ENCODE measurements around the gene EPG5. TPM values are rescaled to one million over a fixed set of nuclear protein-coding genes. Genes with fewer than 3 reads are reported as not detected.
A peak's percentile ranks its signal among the peaks of the same experiment; 100 is the strongest.

Gene EPG5
- total and polyA plus RNA-seq, 10 of the 15 experiments (the other 5 are each of a cell fraction or from before 2014, with no cell fraction given), result 1.9 to 27.7 (median 9.0) TPM

- TF ChIP-seq, protein P1, sequence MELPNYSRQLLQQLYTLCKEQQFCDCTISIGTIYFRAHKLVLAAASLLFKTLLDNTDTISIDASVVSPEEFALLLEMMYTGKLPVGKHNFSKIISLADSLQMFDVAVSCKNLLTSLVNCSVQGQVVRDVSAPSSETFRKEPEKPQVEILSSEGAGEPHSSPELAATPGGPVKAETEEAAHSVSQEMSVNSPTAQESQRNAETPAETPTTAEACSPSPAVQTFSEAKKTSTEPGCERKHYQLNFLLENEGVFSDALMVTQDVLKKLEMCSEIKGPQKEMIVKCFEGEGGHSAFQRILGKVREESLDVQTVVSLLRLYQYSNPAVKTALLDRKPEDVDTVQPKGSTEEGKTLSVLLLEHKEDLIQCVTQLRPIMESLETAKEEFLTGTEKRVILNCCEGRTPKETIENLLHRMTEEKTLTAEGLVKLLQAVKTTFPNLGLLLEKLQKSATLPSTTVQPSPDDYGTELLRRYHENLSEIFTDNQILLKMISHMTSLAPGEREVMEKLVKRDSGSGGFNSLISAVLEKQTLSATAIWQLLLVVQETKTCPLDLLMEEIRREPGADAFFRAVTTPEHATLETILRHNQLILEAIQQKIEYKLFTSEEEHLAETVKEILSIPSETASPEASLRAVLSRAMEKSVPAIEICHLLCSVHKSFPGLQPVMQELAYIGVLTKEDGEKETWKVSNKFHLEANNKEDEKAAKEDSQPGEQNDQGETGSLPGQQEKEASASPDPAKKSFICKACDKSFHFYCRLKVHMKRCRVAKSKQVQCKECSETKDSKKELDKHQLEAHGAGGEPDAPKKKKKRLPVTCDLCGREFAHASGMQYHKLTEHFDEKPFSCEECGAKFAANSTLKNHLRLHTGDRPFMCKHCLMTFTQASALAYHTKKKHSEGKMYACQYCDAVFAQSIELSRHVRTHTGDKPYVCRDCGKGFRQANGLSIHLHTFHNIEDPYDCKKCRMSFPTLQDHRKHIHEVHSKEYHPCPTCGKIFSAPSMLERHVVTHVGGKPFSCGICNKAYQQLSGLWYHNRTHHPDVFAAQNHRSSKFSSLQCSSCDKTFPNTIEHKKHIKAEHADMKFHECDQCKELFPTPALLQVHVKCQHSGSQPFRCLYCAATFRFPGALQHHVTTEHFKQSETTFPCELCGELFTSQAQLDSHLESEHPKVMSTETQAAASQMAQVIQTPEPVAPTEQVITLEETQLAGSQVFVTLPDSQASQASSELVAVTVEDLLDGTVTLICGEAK (IDR thresholded peaks at IDR 0.05; ENCODE audit: borderline replicate concordance), result no peak
- no peak for TF ChIP-seq FOXM1 (IDR thresholded peaks at IDR 0.05; ENCODE audit: low read depth, low read length)
- TF ChIP-seq IRF3 (IDR thresholded peaks at IDR 0.05), result no peak
- TF ChIP-seq WRNIP1 (IDR thresholded peaks at IDR 0.05; ENCODE audit: borderline replicate concordance, low read depth, low read length), result no peak
- TF ChIP-seq MEF2B (IDR thresholded peaks at IDR 0.05; ENCODE audit: partially characterized antibody, poor library complexity, severe bottlenecking), result peak; percentile 90
- no peak for TF ChIP-seq FOS (IDR thresholded peaks at IDR 0.05; ENCODE audit: borderline replicate concordance, extremely low read depth, insufficient read length)
- TF ChIP-seq NFXL1 (IDR thresholded peaks at IDR 0.05; ENCODE audit: borderline replicate concordance), result no peak
- TF ChIP-seq LARP7 (IDR thresholded peaks at IDR 0.05), result no peak
- TF ChIP-seq NBN (IDR thresholded peaks at IDR 0.05), result peak; percentile 72
- no peak for TF ChIP-seq MXI1 (IDR thresholded peaks at IDR 0.05; ENCODE audit: low read depth, low read length)
- TF ChIP-seq HDAC6 (IDR thresholded peaks at IDR 0.05; ENCODE audit: unreplicated experiment), result no peak
- no peak for TF ChIP-seq REST (IDR thresholded peaks at IDR 0.05; ENCODE audit: low read depth, low read length)
- TF ChIP-seq YBX1 (IDR thresholded peaks at IDR 0.05), result no peak
- TF ChIP-seq MEF2A (IDR thresholded peaks at IDR 0.05; ENCODE audit: insufficient read depth, low read depth, low read length), result no peak
- TF ChIP-seq SREBF2 (IDR thresholded peaks at IDR 0.05; ENCODE audit: low read length), result no peak
- TF ChIP-seq IKZF1 (conservative IDR thresholded peaks at IDR 0.05), result peak; percentile 60
- no peak for TF ChIP-seq EGR1 (IDR thresholded peaks at IDR 0.05; ENCODE audit: borderline replicate concordance in 1 of 2, low read depth in 2 of 2, low read length in 2 of 2)
- TF ChIP-seq POLR2AphosphoS5 (IDR thresholded peaks at IDR 0.05; ENCODE audit: low read length), result 0 out of 2 replicates have a peak, but pooled peaks have one; percentile 26
These were observed 92.5 kb downstream of the EPG5 start (continued) for GRCh38 chr18:45874491-45875184.
